Measurements from ENCODE around the gene ASAP2. TPM values are rescaled to one million over a fixed set of nuclear protein-coding genes. Genes with fewer than 3 reads are reported as not detected.
"Not testable (repeated sequence)": the region's sequence is repeated elsewhere in the genome, so short reads cannot be mapped to it uniquely, and the experiment has no call there.

ASAP2 gene
- total and polyA plus RNA-seq, 2 experiments from 2014 or later = 8.5 to 16.7 TPM

DNA sequence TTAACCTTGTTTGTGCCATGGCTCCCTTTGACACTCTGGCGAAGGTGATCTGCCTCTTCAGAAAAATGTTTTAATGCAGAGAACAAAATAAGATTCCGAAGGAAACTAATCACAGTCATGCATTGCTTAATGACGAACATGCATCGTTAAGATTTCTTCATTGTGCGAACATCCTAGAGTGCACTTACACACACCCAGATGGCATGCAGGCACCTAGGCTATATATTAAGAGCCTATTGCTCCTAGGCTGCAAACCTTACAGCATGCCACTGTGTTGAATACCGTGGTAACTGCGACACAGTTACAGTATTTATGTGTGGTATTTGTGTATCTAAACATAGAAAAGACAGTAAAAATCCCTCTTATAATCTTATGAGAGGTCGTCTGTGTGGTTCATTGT is 8.3 kb downstream of the ASAP2 start:
- Histone ChIP-seq H3K4me1 (ENCODE audit: low read depth) (peaks cover 8% of the 10 kb centered on the region), H3K9me3 (ENCODE audit: low read depth) (no peaks in the 10 kb centered on the region), H3K27ac (no peak overlapping the region), H3K4me3 (no peak overlapping the region), H3K27me3 (no peaks in the 10 kb centered on the region), H3K36me3 (no peaks in the 10 kb centered on the region)
- TF ChIP-seq, protein P1, sequence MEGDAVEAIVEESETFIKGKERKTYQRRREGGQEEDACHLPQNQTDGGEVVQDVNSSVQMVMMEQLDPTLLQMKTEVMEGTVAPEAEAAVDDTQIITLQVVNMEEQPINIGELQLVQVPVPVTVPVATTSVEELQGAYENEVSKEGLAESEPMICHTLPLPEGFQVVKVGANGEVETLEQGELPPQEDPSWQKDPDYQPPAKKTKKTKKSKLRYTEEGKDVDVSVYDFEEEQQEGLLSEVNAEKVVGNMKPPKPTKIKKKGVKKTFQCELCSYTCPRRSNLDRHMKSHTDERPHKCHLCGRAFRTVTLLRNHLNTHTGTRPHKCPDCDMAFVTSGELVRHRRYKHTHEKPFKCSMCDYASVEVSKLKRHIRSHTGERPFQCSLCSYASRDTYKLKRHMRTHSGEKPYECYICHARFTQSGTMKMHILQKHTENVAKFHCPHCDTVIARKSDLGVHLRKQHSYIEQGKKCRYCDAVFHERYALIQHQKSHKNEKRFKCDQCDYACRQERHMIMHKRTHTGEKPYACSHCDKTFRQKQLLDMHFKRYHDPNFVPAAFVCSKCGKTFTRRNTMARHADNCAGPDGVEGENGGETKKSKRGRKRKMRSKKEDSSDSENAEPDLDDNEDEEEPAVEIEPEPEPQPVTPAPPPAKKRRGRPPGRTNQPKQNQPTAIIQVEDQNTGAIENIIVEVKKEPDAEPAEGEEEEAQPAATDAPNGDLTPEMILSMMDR (IDR thresholded peaks at IDR 0.05; ENCODE audit: low read depth, low read length) = no peak
- DNase-seq (ENCODE audit: low read depth in 1 of 2, low spot score in 1 of 2) = no peak

DNA sequence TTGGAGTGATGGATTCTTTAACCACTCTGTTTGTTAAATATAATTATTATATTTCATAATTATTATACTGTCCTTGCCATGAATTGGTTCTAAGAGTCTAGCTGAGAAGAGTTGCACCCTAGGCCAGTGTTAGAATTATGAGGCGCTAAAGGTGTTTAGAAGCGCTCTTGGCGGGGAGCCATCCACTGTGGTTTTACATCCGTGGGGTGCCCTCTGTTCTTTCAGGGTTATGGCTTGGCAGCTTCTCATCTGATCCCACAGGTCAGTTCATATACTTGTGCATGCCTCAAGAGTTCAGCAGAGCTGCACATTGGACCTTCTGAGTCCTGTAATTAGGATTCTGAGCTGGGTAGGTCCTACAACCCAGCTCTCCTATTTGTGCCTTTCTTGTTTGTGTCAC is 9.1 kb downstream of the ASAP2 start:
- no peak overlapping the region for H3K27ac ChIP-seq
- H3K36me3 ChIP-seq = no peaks in the 10 kb centered on the region
- TF ChIP-seq, protein P1 (IDR thresholded peaks at IDR 0.05; ENCODE audit: low read depth, low read length) = no peak
- H3K9me3 ChIP-seq (ENCODE audit: low read depth) = no peaks in the 10 kb centered on the region
- peaks cover 8% of the 10 kb centered on the region for H3K4me1 ChIP-seq (ENCODE audit: low read depth)
- H3K27me3 ChIP-seq = no peaks in the 10 kb centered on the region
- DNase-seq (ENCODE audit: low read depth in 1 of 2, low spot score in 1 of 2) = no peak
- no peak overlapping the region for H3K4me3 ChIP-seq

DNA sequence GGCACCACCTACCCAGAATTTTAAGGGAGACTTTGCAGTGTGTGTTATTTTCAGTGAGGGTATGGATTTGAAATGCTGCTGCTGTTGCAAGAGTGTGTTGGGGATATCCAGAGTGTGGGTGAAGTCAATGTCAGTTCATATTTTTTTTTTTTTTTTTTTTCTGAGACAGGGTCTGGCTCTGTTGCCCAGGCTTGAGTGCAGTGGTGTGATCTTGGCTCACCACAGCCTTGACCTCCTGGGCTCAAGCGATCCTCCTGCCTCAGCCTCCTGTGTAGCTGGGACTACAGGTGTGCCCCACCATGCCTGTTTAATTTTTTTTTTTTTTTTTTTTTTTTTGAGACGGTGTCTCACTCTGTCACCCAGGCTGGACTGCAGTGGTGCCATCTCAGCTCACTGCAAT is 9.5 kb downstream of the ASAP2 start:
- DNase-seq (ENCODE audit: low read depth in 1 of 2, low spot score in 1 of 2); H3K36me3 ChIP-seq; H3K4me1 ChIP-seq (ENCODE audit: low read depth); H3K27ac ChIP-seq; H3K9me3 ChIP-seq (ENCODE audit: low read depth); H3K4me3 ChIP-seq; H3K27me3 ChIP-seq: not testable (repeated sequence)

DNA sequence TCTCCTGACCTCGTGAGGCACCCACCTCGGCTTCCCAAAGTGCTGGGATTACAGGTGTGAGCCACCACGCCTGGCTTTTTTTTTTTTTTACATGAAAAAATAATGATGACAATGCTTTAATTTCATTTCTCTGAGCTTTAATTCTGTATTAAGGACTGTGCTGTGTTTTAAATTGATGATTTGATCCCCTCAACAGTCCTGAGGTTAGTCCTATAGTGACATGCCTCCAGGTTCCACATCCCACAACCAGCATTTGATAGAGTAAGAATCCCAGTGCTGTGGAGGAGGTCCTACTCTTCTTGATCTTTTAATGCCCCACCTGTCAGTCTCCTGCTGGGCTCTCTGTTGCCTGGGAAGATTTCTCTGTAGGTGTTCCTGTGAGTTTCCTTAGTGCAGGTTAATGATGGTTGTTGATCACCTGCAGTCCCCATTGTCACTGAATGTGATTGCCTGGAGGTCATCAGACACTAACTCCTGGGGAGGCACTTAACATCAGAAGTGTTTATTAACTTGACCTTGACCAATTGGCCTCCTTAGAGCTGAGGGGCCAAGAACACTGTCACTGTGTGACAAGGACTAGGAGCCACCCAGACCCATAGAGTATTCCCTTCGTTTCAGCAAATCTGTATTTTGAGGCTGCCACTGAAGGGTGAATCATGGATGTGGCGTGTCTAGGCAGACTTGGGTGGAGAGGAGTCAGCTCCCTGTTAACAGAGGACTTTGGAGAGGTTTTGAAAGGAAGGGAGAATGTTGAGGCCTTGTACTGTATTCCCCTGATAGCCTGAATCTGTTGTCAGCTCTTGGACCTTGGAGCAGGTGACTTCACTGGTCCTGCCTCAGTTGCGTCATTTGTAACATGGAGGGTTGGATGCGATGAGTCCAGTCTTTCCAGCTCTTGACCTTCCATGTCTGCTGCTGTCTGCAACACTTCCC is 11.5 kb downstream of the ASAP2 start:
- TF ChIP-seq, protein P1 (IDR thresholded peaks at IDR 0.05; ENCODE audit: low read depth, low read length) = no peak
- no peak for DNase-seq (ENCODE audit: low read depth in 1 of 2, low spot score in 1 of 2)
- Histone ChIP-seq H3K36me3 (no peaks in the 10 kb centered on the region), H3K4me1 (ENCODE audit: low read depth) (peaks cover 8% of the 10 kb centered on the region), H3K9me3 (ENCODE audit: low read depth) (no peaks in the 10 kb centered on the region), H3K27ac (no peak overlapping the region), H3K27me3 (no peaks in the 10 kb centered on the region), H3K4me3 (no peak overlapping the region)

DNA sequence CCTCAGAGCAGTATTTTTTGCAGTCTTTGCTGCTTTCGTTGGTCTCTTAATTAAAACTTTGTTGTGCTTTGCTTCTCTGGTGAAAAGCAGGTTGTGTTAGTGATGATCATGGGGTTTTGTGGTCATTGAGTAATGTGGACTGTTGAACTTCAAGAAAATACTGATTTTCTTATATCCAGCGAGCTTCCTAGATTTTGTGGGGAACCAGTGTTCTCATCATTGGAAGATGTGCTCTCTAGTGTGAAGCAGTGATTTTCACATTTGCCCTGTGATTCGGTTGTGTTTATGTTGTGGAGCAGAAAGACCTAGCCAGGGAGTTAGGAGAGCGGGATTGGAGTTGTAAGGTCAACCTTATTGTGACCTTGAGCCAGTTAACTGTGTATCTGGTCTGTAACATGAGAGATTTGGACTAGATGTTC is 12.4 kb downstream of the ASAP2 start:
- no peak overlapping the region for H3K27ac ChIP-seq
- H3K9me3 ChIP-seq (ENCODE audit: low read depth) = no peaks in the 10 kb centered on the region
- DNase-seq (ENCODE audit: low read depth in 1 of 2, low spot score in 1 of 2) = no peak
- no peaks in the 10 kb centered on the region for H3K27me3 ChIP-seq
- no peak overlapping the region for H3K4me3 ChIP-seq
- peaks cover 8% of the 10 kb centered on the region for H3K4me1 ChIP-seq (ENCODE audit: low read depth)
- TF ChIP-seq, protein P1 (IDR thresholded peaks at IDR 0.05; ENCODE audit: low read depth, low read length) = no peak
- no peaks in the 10 kb centered on the region for H3K36me3 ChIP-seq

DNA sequence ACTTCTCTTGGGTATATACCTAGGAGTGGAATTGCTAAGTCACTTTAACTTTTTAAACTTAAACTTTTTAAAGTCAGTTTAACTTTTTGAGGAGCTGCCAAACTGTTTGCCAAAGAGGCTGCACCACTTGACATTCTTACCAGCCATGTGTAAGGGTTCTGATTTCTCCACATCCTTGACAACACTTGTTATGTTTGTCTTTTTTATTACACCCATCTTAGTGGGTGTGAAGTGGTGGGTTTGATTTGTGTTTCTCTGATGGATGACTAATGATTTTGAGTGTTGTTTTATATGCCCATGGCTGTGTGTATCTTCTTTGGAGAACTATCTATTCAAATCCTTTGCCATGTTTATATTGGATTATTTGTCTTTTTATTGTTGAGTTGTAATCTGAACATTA is 13.6 kb downstream of the ASAP2 start:
- DNase-seq (ENCODE audit: low read depth in 1 of 2, low spot score in 1 of 2) = no peak
- Histone ChIP-seq H3K27ac (no peak overlapping the region), H3K36me3 (no peaks in the 10 kb centered on the region), H3K9me3 (ENCODE audit: low read depth) (no peaks in the 10 kb centered on the region), H3K4me3 (no peak overlapping the region), H3K4me1 (ENCODE audit: low read depth) (peaks cover 8% of the 10 kb centered on the region), H3K27me3 (no peaks in the 10 kb centered on the region)
- TF ChIP-seq, protein P1 (IDR thresholded peaks at IDR 0.05; ENCODE audit: low read depth, low read length) = no peak

Measured in cardiac muscle cell (in vitro differentiated cells and primary cell).